ENCODE measurements around the gene GLT8D1. TPM values are rescaled to one million over a fixed set of nuclear protein-coding genes. Genes with fewer than 3 reads are reported as not detected.
A peak's percentile ranks its signal among the peaks of the same experiment; 100 is the strongest.

The GLT8D1 gene
- total RNA-seq, 2 donors from 2014 or later = 54.4 to 72.2 TPM

GRCh38 chr3:52714335-52715302 is 9.0 kb upstream of the GLT8D1 start:
- H3K9me3 Mint-ChIP-seq = peaks cover under 1% of the 10 kb centered on the region
- Histone ChIP-seq H3K27ac (ENCODE audit: low read depth, low read length) (no peak overlapping the region), H3K4me1 (ENCODE audit: control insufficient read depth, insufficient read depth, low read length) (no peaks in the 10 kb centered on the region), H3K36me3 (ENCODE audit: control insufficient read depth, insufficient read depth, low read length) (peaks cover 44% of the 10 kb centered on the region), H3K27me3 (ENCODE audit: control insufficient read depth, insufficient read depth, low read length, poor library complexity, severe bottlenecking) (no peaks in the 10 kb centered on the region), H3K9me3 (ENCODE audit: control insufficient read depth, low read length) (peaks cover under 1% of the 10 kb centered on the region), H3K9ac (ENCODE audit: extremely low read depth, low read length, poor library complexity, severe bottlenecking) (no peak overlapping the region), H3K4me3 (ENCODE audit: low read length) (no peak overlapping the region)
- H3K27me3 Mint-ChIP-seq (ENCODE audit: insufficient read depth) = no peaks in the 10 kb centered on the region
- no peak overlapping the region for H3K27ac Mint-ChIP-seq
- WGBS, 2 experiments (ENCODE audit: insufficient coverage in 1 of 2, insufficient read length in 1 of 2) = 44 to 71% methylated on average over 12 to 39 of the region's 39 CpGs
- peak; percentile 50 for TF ChIP-seq CTCF (conservative IDR thresholded peaks at IDR 0.05)
- H3K4me1 Mint-ChIP-seq = no peaks in the 10 kb centered on the region
- peak overlapping the region; percentile 47 for H3K4me3 Mint-ChIP-seq
- peak; percentile 97 for DNase-seq
- peaks cover 35% of the 10 kb centered on the region for H3K36me3 Mint-ChIP-seq (ENCODE audit: low read depth)

GRCh38 chr3:52712291-52713212 is 7.0 kb upstream of the GLT8D1 start:
- Histone ChIP-seq H3K27me3 (ENCODE audit: control insufficient read depth, insufficient read depth, low read length, poor library complexity, severe bottlenecking) (no peaks in the 10 kb centered on the region), H3K9me3 (ENCODE audit: control insufficient read depth, low read length) (no peaks in the 10 kb centered on the region), H3K9ac (ENCODE audit: extremely low read depth, low read length, poor library complexity, severe bottlenecking) (no peak overlapping the region), H3K4me1 (ENCODE audit: control insufficient read depth, insufficient read depth, low read length) (no peaks in the 10 kb centered on the region), H3K36me3 (ENCODE audit: control insufficient read depth, insufficient read depth, low read length) (peaks cover 51% of the 10 kb centered on the region), H3K4me3 (ENCODE audit: low read length) (no peak overlapping the region), H3K27ac (ENCODE audit: low read depth, low read length) (no peak overlapping the region)
- H3K9me3 Mint-ChIP-seq = no peaks in the 10 kb centered on the region
- DNase-seq = peak; percentile 19
- no peaks in the 10 kb centered on the region for H3K4me1 Mint-ChIP-seq
- H3K27ac Mint-ChIP-seq = no peak overlapping the region
- H3K36me3 Mint-ChIP-seq (ENCODE audit: low read depth) = peaks cover 35% of the 10 kb centered on the region
- no peak overlapping the region for H3K4me3 Mint-ChIP-seq
- H3K27me3 Mint-ChIP-seq (ENCODE audit: insufficient read depth) = no peaks in the 10 kb centered on the region
- no peak for TF ChIP-seq CTCF (conservative IDR thresholded peaks at IDR 0.05)
- 94 to 95% methylated on average over 7 to 17 of the region's 17 CpGs for WGBS, 2 experiments (ENCODE audit: insufficient coverage in 1 of 2, insufficient read length in 1 of 2)

GRCh38 chr3:52710512-52710911 is 4.9 kb upstream of the GLT8D1 start:
- H3K27ac ChIP-seq (ENCODE audit: low read depth, low read length) = no peak overlapping the region
- Mint-ChIP-seq H3K36me3 (ENCODE audit: low read depth) (peaks cover 33% of the 10 kb centered on the region), H3K27me3 (ENCODE audit: insufficient read depth) (no peaks in the 10 kb centered on the region), H3K9me3 (no peaks in the 10 kb centered on the region), H3K4me1 (no peaks in the 10 kb centered on the region), H3K27ac (no peak overlapping the region), H3K4me3 (no peak overlapping the region)
- H3K9ac ChIP-seq (ENCODE audit: extremely low read depth, low read length, poor library complexity, severe bottlenecking) = no peak overlapping the region
- WGBS, 2 experiments (ENCODE audit: insufficient coverage in 1 of 2, insufficient read length in 1 of 2) = 80 to 97% methylated on average over 1 to 2 of the region's 2 CpGs
- H3K27me3 ChIP-seq (ENCODE audit: control insufficient read depth, insufficient read depth, low read length, poor library complexity, severe bottlenecking) = no peaks in the 10 kb centered on the region
- DNase-seq = no peak
- H3K4me3 ChIP-seq (ENCODE audit: low read length) = no peak overlapping the region
- H3K4me1 ChIP-seq (ENCODE audit: control insufficient read depth, insufficient read depth, low read length) = no peaks in the 10 kb centered on the region
- H3K36me3 ChIP-seq (ENCODE audit: control insufficient read depth, insufficient read depth, low read length) = peaks cover 43% of the 10 kb centered on the region
- no peak for TF ChIP-seq CTCF (conservative IDR thresholded peaks at IDR 0.05)
- H3K9me3 ChIP-seq (ENCODE audit: control insufficient read depth, low read length) = no peaks in the 10 kb centered on the region
